ENCODE results near the gene REL.

REL gene

GRCh38 chr2:60881047-60881932 is at the start of gene REL:
REL (plus strand) TSS chr2:60881574; CDS start chr2:60881841, 267 bp downstream.
- H3K4me3 Mint-ChIP-seq: peak within 1 kb of the TSS; percentile 99
- H3K36me3 Mint-ChIP-seq (ENCODE audit: low read depth): peaks cover 33% of the 10 kb centered on the region
- peaks cover 22% of the 10 kb centered on the region for H3K4me1 Mint-ChIP-seq (ENCODE audit: low read depth)
- peak within 1 kb of the TSS; percentile 99 for H3K27ac Mint-ChIP-seq
- H3K27me3 Mint-ChIP-seq: no peaks in the 10 kb centered on the region
- intact Hi-C loops (cut with micrococcal nuclease): loop anchor here (1.0 to 5.0 kb wide), 3 partner anchors 64 to 116 kb away; no protein-coding TSS in a partner anchor
- no peaks in the 10 kb centered on the region for H3K9me3 Mint-ChIP-seq

GRCh38 chr2:60831921-60832320 is 49.5 kb upstream of the REL start:
- intact Hi-C loops (cut with micrococcal nuclease): loop anchor here (5.0 kb wide), 1 partner anchor 35 kb away; no protein-coding TSS in a partner anchor
- Mint-ChIP-seq H3K9me3 (peaks cover 6% of the 10 kb centered on the region), H3K27me3 (peaks cover 1% of the 10 kb centered on the region), H3K4me1 (ENCODE audit: low read depth) (peaks cover 51% of the 10 kb centered on the region), H3K4me3 (no peak overlapping the region), H3K27ac (no peak overlapping the region), H3K36me3 (ENCODE audit: low read depth) (no peaks in the 10 kb centered on the region)

- H3K27me3 Mint-ChIP-seq: peaks cover 1% of the 10 kb centered on the region
- H3K9me3 Mint-ChIP-seq: peaks cover 6% of the 10 kb centered on the region
- intact Hi-C loops (cut with micrococcal nuclease): loop anchor here (5.0 kb wide), 1 partner anchor 35 kb away; no protein-coding TSS in a partner anchor
- peaks cover 55% of the 10 kb centered on the region for H3K4me1 Mint-ChIP-seq (ENCODE audit: low read depth)
- H3K4me3 Mint-ChIP-seq: no peak overlapping the region
- no peaks in the 10 kb centered on the region for H3K36me3 Mint-ChIP-seq (ENCODE audit: low read depth)
- H3K27ac Mint-ChIP-seq: peak overlapping the region; percentile 89
Measured at GRCh38 chr2:60832621-60833020, 48.8 kb upstream of the REL start.

DNA sequence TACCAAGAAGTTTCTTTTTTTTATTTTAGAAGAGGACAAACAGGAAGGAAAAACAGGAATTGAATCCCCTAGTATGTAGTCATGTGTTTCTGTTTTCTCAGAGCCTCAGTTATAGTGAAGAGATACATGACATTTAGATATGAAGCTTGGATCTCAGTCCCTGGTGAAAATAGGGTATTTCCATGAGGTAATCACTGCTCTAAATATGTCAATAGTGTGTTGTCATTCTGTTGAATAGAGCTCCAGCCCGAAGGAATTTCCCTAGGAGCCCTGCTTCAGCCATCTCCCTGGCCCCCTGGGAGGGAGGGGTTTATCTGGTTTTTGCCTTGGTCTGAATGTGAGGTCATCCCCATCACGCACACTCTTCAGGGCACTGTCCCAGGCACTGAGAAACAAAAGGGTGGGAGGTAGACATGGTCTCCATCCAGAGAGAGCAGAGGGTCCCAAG is 47.1 kb upstream of the REL start:
- intact Hi-C loops (cut with micrococcal nuclease): loop anchor here (5.0 kb wide), 1 partner anchor 37 kb away; no protein-coding TSS in a partner anchor
- Mint-ChIP-seq H3K27me3 (no peaks in the 10 kb centered on the region), H3K4me1 (ENCODE audit: low read depth) (peaks cover 55% of the 10 kb centered on the region), H3K9me3 (peaks cover 6% of the 10 kb centered on the region), H3K36me3 (ENCODE audit: low read depth) (no peaks in the 10 kb centered on the region), H3K27ac (peak overlapping the region; percentile 89), H3K4me3 (peak overlapping the region; percentile 1)

GRCh38 chr2:60836491-60836890 is 44.9 kb upstream of the REL start:
- H3K36me3 Mint-ChIP-seq (ENCODE audit: low read depth): no peaks in the 10 kb centered on the region
- no peak overlapping the region for H3K4me3 Mint-ChIP-seq
- no peaks in the 10 kb centered on the region for H3K27me3 Mint-ChIP-seq
- intact Hi-C loops (cut with micrococcal nuclease): no loop called here
- H3K27ac Mint-ChIP-seq: no peak overlapping the region
- H3K9me3 Mint-ChIP-seq: peaks cover 6% of the 10 kb centered on the region
- peaks cover 47% of the 10 kb centered on the region for H3K4me1 Mint-ChIP-seq (ENCODE audit: low read depth)

DNA sequence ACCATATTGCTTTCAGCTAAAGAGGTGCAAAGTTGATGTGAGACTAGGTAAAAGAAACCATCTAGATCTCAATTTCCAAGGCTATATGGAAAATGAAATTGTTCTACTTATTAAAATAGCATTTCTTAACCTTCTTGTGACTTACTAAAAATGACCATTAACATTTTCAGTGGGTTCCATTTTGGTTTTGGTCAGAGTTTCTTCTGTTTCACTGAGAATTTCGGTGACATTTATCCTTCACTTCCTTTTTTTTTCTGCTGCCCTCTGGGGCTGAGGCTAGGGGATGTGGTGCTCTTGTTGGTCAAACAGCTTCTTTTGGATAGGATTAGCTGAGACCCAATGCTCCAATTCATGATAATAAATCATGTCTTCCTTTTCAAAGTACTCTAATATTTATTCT is 44.3 kb upstream of the REL start:
- no peaks in the 10 kb centered on the region for H3K27me3 Mint-ChIP-seq
- peaks cover 47% of the 10 kb centered on the region for H3K4me1 Mint-ChIP-seq (ENCODE audit: low read depth)
- peaks cover 6% of the 10 kb centered on the region for H3K9me3 Mint-ChIP-seq
- no peak overlapping the region for H3K27ac Mint-ChIP-seq
- intact Hi-C loops (cut with micrococcal nuclease): no loop called here
- no peaks in the 10 kb centered on the region for H3K36me3 Mint-ChIP-seq (ENCODE audit: low read depth)
- H3K4me3 Mint-ChIP-seq: no peak overlapping the region

- Mint-ChIP-seq H3K36me3 (ENCODE audit: low read depth) (no peaks in the 10 kb centered on the region), H3K9me3 (peaks cover 4% of the 10 kb centered on the region), H3K4me1 (ENCODE audit: low read depth) (peaks cover 36% of the 10 kb centered on the region), H3K4me3 (no peak overlapping the region), H3K27ac (no peak overlapping the region), H3K27me3 (no peaks in the 10 kb centered on the region)
- intact Hi-C loops (cut with micrococcal nuclease): no loop called here
Measured at GRCh38 chr2:60838481-60838880, 42.9 kb upstream of the REL start.

DNA sequence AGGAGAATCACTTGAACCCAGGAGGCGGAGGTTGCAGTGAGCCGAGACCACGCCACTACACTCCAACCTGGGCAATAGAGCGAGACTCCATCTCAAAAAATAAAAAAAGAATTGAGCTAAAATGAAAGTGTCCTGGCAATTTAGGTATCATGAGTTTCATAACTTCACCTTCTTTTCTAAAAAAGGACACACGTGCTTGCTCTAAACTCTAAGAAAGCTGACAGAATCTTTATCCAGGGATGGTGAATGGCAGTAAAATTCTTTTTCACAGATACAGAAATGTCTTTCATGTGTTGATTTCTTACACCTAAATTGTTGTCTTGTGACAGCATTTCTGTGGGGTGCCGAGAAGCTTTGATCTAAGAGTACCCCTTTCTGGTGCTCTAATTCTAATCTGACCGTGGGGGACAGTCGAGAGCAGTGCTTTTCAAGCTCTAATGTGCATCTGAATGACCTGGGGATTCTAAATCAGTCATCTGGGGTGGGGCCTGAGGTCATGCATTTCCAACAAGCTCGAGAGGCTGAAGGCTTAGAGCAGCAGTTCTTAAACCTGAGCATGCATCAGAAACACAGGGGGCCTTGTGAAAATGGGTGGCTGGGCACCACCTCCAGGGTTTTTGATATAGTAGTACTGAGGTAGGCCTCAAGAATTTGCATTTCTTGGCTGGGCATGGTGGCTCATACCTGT is 42.1 kb upstream of the REL start:
- no peaks in the 10 kb centered on the region for H3K9me3 Mint-ChIP-seq
- H3K27ac Mint-ChIP-seq: no peak overlapping the region
- peaks cover 34% of the 10 kb centered on the region for H3K4me1 Mint-ChIP-seq (ENCODE audit: low read depth)
- no peaks in the 10 kb centered on the region for H3K27me3 Mint-ChIP-seq
- no peaks in the 10 kb centered on the region for H3K36me3 Mint-ChIP-seq (ENCODE audit: low read depth)
- no peak overlapping the region for H3K4me3 Mint-ChIP-seq
- intact Hi-C loops (cut with micrococcal nuclease): no loop called here

DNA sequence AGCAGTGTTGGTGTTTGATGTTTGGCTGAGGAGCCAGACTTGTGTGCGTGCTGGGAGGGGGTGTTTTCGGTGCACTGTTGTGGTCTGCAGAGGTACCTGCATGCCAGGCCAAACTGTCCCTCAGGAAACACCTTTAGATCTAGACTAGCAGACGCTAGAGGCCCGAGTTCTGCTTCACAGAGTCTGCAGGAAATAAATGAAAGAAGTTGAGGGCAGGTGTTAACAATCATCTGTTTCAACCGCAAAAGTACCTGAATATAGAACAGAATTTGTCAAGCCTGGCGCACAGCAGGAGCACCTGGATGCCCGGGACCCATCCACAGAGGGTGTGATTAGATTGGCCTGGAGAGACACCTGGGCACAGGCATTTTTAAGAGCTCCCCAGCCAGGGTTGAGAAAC is 40.5 kb upstream of the REL start:
- Mint-ChIP-seq H3K9me3 (no peaks in the 10 kb centered on the region), H3K36me3 (ENCODE audit: low read depth) (no peaks in the 10 kb centered on the region), H3K4me1 (ENCODE audit: low read depth) (peaks cover 29% of the 10 kb centered on the region), H3K27me3 (no peaks in the 10 kb centered on the region), H3K27ac (no peak overlapping the region), H3K4me3 (no peak overlapping the region)
- intact Hi-C loops (cut with micrococcal nuclease): loop anchor here (5.0 kb wide), 1 partner anchor 36 kb away; no protein-coding TSS in a partner anchor

DNA sequence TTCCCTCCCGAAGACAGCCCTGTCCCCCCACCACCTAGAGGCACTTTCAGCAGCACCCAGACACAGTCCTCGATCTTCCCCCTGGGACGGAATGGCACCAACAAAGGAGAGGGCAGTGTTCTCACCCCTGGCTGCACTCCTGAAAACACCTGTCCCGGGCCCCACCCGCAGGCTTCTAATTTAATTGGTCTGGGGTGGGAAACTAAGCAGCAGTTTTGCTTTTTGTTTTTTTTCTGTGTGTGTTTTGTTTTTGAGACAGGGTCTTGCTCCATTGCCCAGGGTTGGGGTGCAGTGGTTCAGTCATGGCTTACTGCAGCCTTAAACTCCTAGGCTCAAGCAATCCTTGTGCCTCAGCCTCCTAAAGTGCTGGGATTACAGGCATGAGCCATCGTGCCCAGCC is 38.4 kb upstream of the REL start:
- no peaks in the 10 kb centered on the region for H3K36me3 Mint-ChIP-seq (ENCODE audit: low read depth)
- no peaks in the 10 kb centered on the region for H3K9me3 Mint-ChIP-seq
- intact Hi-C loops (cut with micrococcal nuclease): loop anchor here (5.0 kb wide), 1 partner anchor 34 kb away; no protein-coding TSS in a partner anchor
- no peak overlapping the region for H3K4me3 Mint-ChIP-seq
- H3K27ac Mint-ChIP-seq: no peak overlapping the region
- no peaks in the 10 kb centered on the region for H3K27me3 Mint-ChIP-seq
- peaks cover 21% of the 10 kb centered on the region for H3K4me1 Mint-ChIP-seq (ENCODE audit: low read depth)

DNA sequence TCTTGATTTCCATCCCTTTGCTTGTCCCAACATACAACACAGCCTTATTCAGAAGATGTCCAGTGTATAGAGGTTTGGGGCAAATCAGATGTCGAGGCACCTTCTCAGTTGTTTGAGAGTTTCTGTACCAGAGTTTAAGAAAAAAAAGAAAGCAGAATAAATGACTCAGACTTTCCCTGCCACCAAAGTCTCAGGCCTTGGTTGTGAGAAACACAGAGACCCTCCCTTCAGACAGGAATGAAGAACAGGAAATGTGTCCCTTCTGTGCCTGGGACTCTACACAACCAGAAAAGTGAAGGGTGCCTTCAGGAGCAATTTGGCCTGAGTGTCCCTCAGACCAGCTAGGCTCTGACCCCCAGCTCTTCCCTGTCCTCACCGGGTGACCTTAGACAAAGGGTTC is 37.3 kb upstream of the REL start:
- Mint-ChIP-seq H3K27ac (no peak overlapping the region), H3K4me3 (no peak overlapping the region), H3K9me3 (no peaks in the 10 kb centered on the region), H3K4me1 (ENCODE audit: low read depth) (peaks cover 24% of the 10 kb centered on the region), H3K36me3 (ENCODE audit: low read depth) (no peaks in the 10 kb centered on the region), H3K27me3 (no peaks in the 10 kb centered on the region)
- intact Hi-C loops (cut with micrococcal nuclease): loop anchor here (5.0 kb wide), 1 partner anchor 33 kb away; no protein-coding TSS in a partner anchor

DNA sequence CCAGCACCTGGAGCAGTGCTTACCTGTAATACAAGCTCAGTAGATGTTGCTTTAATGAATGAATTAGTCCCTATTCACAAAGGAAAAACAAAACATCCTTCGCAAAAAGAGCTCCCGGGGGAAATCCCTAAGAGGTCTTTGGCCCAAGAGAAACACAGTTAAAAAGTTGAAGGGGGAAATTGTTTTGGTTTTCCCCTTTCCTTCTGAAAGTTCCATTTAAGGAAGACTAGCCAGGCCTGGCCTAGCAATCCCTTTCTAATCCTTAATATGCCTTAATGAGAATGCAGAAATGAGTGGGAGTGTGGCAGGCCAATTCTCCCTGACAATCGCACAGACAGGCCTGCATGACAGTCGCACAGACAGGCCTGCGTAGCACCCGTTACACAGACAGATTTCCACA is 33.5 kb upstream of the REL start:
- Mint-ChIP-seq H3K4me1 (ENCODE audit: low read depth) (peaks cover 39% of the 10 kb centered on the region), H3K27me3 (no peaks in the 10 kb centered on the region), H3K4me3 (no peak overlapping the region), H3K27ac (no peak overlapping the region), H3K36me3 (ENCODE audit: low read depth) (no peaks in the 10 kb centered on the region), H3K9me3 (no peaks in the 10 kb centered on the region)
- intact Hi-C loops (cut with micrococcal nuclease): no loop called here

DNA sequence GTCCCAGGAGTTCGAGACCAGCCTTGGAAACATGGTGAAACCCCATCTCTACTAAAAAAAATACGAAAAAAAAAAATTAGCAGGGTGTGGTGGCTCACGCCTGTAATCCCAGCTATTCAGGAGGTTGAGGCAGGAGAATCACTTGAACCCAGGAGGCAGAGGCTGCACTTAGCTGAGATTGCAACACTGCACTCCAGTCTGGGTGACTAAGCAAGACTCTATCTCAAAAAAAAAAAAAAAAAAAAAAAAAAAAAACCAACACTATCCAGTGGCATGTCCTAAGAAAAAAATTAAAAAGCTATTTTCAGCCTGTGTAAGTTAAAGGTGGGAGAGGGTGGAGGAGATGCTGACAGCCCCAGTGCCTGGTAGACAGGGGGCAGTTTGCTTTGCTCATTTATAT is 32.2 kb upstream of the REL start:
- peaks cover 47% of the 10 kb centered on the region for H3K4me1 Mint-ChIP-seq (ENCODE audit: low read depth)
- no peaks in the 10 kb centered on the region for H3K9me3 Mint-ChIP-seq
- H3K27me3 Mint-ChIP-seq: no peaks in the 10 kb centered on the region
- no peaks in the 10 kb centered on the region for H3K36me3 Mint-ChIP-seq (ENCODE audit: low read depth)
- no peak overlapping the region for H3K27ac Mint-ChIP-seq
- H3K4me3 Mint-ChIP-seq: no peak overlapping the region
- intact Hi-C loops (cut with micrococcal nuclease): no loop called here

- no peaks in the 10 kb centered on the region for H3K27me3 Mint-ChIP-seq
- H3K36me3 Mint-ChIP-seq (ENCODE audit: low read depth): no peaks in the 10 kb centered on the region
- H3K4me1 Mint-ChIP-seq (ENCODE audit: low read depth): peaks cover 54% of the 10 kb centered on the region
- H3K4me3 Mint-ChIP-seq: no peak overlapping the region
- intact Hi-C loops (cut with micrococcal nuclease): loop anchor here (2.0 kb wide), 1 partner anchor 16 kb away; no protein-coding TSS in a partner anchor
- H3K27ac Mint-ChIP-seq: peak overlapping the region; percentile 64
- H3K9me3 Mint-ChIP-seq: no peaks in the 10 kb centered on the region
Measured at GRCh38 chr2:60852282-60852860, 29.0 kb upstream of the REL start.
